PC-3 (cell line): ENCODE data around the gene TMED4.

Source experiments
- CTCF ChIP-seq: fragments of 300-600 bp; sonication (generic); conservative IDR thresholded peaks from 2 replicates; pipeline ENCODE4 v1.5.1; 2017; ENCODE audit warnings: antibody characterized with exemption, low read depth, mild to moderate bottlenecking, low read length
- EZH2phosphoT487 ChIP-seq: fragments of 300-600 bp; sonication (generic); IDR thresholded peaks from 2 replicates; pipeline ENCODE4 v1.6.1; 2018; ENCODE audit warnings: mild to moderate bottlenecking, antibody characterized with exemption, low read length, borderline replicate concordance

- TF ChIP-seq CTCF (no peak), EZH2phosphoT487 (no peak)
Observed at GRCh38 chr7:44534087-44534486, 47.9 kb downstream of the TMED4 start.
